CD4-positive, CD25-positive, alpha-beta regulatory T cell (primary cell): ENCODE data around the gene HOXC13. TPM values are rescaled to one million over a fixed set of nuclear protein-coding genes. Genes with fewer than 3 reads are reported as not detected.
A peak's percentile ranks its signal among the peaks of the same experiment; 100 is the strongest.

Experiments used
- ATAC-seq, 2 donors: fragments of 150-1000 bp; cut with Tn5 transposase; one replicate each; pipeline ENCODE4 v1.10.0; 2021; ENCODE audit warnings: low read depth in 2 of 2, moderate number of reproducible peaks in 2 of 2, moderate library complexity in 1 of 2
- DNase-seq, 3 donors: peaks; one replicate each; pipeline versions ENCODE4 v3.0.0 to v3.0.0-alpha.2; 2012 to 2022; ENCODE audit warnings: mixed read lengths in 1 of 3
- H3K27ac ChIP-seq: one replicate; pipeline ENCODE4 v1.7.0; 2013; ENCODE audit warnings: mild to moderate bottlenecking, low read length; ENCODE audit not compliant: insufficient read depth, poor library complexity, severe bottlenecking
- H3K27me3 ChIP-seq: one replicate; pipeline ENCODE4 v1.7.0; 2013; ENCODE audit warnings: low read length; ENCODE audit not compliant: control insufficient read depth, insufficient read depth
- H3K36me3 ChIP-seq: one replicate; pipeline ENCODE4 v1.7.0; 2013; ENCODE audit warnings: mild to moderate bottlenecking, low read length, moderate library complexity; ENCODE audit not compliant: control insufficient read depth, insufficient read depth
- H3K4me1 ChIP-seq: 2 replicates; pipeline ENCODE4 v1.7.0; 2013; ENCODE audit warnings: mild to moderate bottlenecking, low read length; ENCODE audit not compliant: insufficient read depth, control insufficient read depth, poor library complexity, severe bottlenecking
- H3K4me3 ChIP-seq: one replicate; pipeline ENCODE4 v1.7.0; 2013; ENCODE audit warnings: low read depth, mild to moderate bottlenecking, low read length, moderate library complexity
- H3K9me3 ChIP-seq, 2 experiments: 1 replicate in 1 of 2; 2 replicates in 1 of 2; pipeline ENCODE4 v1.7.0; 2013; ENCODE audit warnings: low read length in 2 of 2, mild to moderate bottlenecking in 1 of 2, moderate library complexity in 1 of 2; ENCODE audit not compliant: control insufficient read depth in 2 of 2
- H3K27ac Mint-ChIP-seq, 3 donors: one replicate each; pipeline ENCODE4 v1.8.0; 2020 to 2022; ENCODE audit warnings: mild to moderate bottlenecking in 3 of 3, mixed read lengths in 3 of 3, moderate library complexity in 2 of 3
- H3K27me3 Mint-ChIP-seq: one replicate; pipeline ENCODE4 v1.8.0; 2022; ENCODE audit warnings: mild to moderate bottlenecking, mixed read lengths
- H3K36me3 Mint-ChIP-seq: one replicate; pipeline ENCODE4 v1.8.0; 2020; ENCODE audit warnings: mixed read lengths
- H3K4me1 Mint-ChIP-seq, 4 donors: one replicate each; pipeline ENCODE4 v1.8.0; 2020 to 2022; ENCODE audit warnings: mixed read lengths in 4 of 4, mild to moderate bottlenecking in 1 of 4
- H3K4me3 Mint-ChIP-seq, 4 donors: one replicate each; pipeline ENCODE4 v1.8.0; 2020 to 2022; ENCODE audit warnings: mild to moderate bottlenecking in 4 of 4, mixed read lengths in 4 of 4, moderate library complexity in 3 of 4
- H3K9me3 Mint-ChIP-seq, 7 donors: one replicate each; pipeline ENCODE4 v1.8.0; 2020 to 2022; ENCODE audit warnings: mixed read lengths in 7 of 7, mild to moderate bottlenecking in 3 of 7, moderate library complexity in 2 of 7
- polyA plus RNA-seq, 4 donors: library from polyadenylated mRNA; unstranded; fragments of 300-500 nt; fragmentation: Illumina TruSeq; gene quantifications; one replicate each; pipeline ENCODE4 v1.2.3, GENCODE V29; 2021
- total RNA-seq: library from RNA; stranded (reverse); gene quantifications from one replicate; pipeline ENCODE4 v1.2.3, GENCODE V29; 2022

The HOXC13 gene
- total and polyA plus RNA-seq, 5 donors from 2014 or later = not detected

DNA sequence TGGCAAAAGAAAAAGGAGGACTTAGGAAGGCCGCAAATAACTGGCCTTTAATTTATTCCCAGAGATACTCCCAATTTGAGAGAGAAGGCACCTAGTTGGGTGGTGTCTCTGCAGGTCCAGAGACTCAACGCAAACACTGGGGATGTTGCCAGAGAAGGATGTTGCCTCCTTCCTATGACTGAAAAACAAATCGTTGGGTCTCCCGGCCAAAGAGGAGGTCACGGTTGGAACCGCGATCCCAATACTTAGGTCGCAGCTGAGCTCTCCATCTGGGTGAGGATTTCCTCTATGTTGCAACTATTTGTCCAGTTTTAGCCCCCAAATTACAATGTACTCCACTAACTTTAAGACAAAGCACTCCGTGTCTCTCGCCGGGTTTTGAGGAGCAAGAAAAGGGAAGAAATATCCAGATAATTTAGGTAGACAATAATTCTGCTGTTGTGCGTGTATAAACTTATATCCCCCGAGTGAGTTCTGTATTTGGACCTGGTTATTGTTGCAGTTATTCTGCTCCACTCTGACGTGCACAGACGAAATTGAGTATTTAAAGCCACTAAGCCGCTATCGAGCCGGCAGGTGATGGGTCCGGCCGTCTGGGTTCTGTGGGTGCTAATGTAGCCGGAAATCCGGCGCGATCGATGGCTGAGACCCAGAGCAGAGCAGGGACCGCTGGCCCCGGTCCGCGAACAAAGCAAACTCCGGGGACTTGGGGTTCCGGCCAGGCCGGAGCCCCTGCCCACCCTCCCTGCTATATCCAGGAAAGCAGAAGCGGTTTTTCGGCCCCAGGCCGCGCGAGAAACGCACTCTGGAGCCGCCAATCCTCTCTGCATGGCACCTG lies 21.8 kb downstream of the HOXC13 start:
- Mint-ChIP-seq H3K9me3 (peaks cover 0 to 9% (median 0%) of the 10 kb centered on the region in 7 donors), H3K4me1 (peaks cover 0 to 41% (median 23%) of the 10 kb centered on the region in 4 donors), H3K4me3 (peak overlapping the region in 2 of 4 donors; percentile 38 to 39), H3K27ac (no peak overlapping the region), H3K36me3 (peaks cover 4% of the 10 kb centered on the region), H3K27me3 (peaks cover 93% of the 10 kb centered on the region)
- no peaks in the 10 kb centered on the region for H3K9me3 ChIP-seq
- DNase-seq (no peak), ATAC-seq (no peak)
- H3K4me3 ChIP-seq = no peak overlapping the region
- H3K4me1 ChIP-seq = peaks cover 22% of the 10 kb centered on the region
- no peak overlapping the region for H3K27ac ChIP-seq
- H3K36me3 ChIP-seq = no peaks in the 10 kb centered on the region
- peaks cover 76% of the 10 kb centered on the region for H3K27me3 ChIP-seq

DNA sequence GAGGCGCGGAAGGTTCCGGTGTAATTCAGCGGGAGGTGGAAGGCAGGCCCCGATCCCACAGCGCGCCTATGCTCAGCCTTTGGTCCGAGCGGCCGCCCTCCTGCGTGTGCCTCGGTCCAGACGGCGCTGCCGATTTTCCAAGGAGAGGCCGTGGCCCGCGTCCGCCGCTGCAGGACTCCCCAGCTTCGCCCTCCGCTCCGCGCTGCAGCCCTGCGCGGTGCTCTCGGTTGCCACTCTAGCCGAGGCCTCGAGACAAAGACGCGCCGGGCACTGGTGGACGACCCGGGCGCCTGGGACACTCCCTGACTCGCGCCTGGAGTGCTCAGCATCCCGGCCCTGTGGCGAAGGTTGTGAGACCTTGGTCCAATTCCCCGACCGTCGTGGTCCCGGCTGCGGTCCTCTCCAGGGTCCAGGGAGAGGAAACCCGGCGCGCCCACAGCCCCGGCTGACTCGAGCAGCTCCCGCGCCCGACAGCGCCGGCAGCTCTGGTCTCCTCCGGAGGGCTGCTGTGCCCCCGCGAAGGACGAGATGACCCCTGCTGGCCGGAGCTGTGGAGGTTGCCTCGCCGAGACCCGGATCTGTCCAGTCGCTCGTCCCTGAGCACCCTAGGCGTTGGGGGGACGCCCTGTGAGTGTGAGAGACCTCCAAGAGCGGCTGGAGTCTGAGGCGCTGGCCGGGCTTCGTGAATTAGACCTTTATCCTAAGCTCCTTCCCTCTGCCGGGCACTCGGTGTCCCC lies 22.6 kb downstream of the HOXC13 start:
- Mint-ChIP-seq H3K4me3 (no peak overlapping the region), H3K27me3 (peaks cover 93% of the 10 kb centered on the region), H3K36me3 (peaks cover 4% of the 10 kb centered on the region), H3K27ac (peak overlapping the region in 1 of 3 donors; percentile 89), H3K4me1 (peaks cover 0 to 44% (median 25%) of the 10 kb centered on the region in 4 donors), H3K9me3 (peaks cover 0 to 8% (median 0%) of the 10 kb centered on the region in 7 donors)
- Histone ChIP-seq H3K36me3 (no peaks in the 10 kb centered on the region), H3K27ac (no peak overlapping the region), H3K27me3 (peaks cover 74% of the 10 kb centered on the region), H3K4me1 (peaks cover 27% of the 10 kb centered on the region), H3K9me3 (no peaks in the 10 kb centered on the region), H3K4me3 (no peak overlapping the region)
- ATAC-seq (no peak), DNase-seq (no peak)

DNA sequence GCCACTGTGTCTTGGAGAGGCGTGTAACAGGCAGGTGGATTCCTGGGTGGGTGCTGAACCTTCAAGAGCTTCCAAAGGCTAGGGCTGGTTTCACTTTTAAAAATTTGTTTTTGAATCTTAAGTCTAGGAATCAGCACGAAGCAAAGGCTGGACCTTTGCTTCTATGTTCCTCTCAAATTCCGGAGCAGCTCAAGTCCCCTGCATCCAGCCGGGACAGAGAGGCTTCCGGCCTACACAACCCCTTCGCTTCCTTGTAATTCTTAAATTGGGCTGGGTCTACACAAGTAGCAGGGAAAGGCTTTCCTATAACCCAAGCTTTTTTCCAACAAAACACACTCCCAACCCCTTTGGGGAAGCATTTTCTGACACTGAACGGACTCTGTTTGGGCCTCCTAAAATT lies 24.4 kb downstream of the HOXC13 start:
- peaks cover 93% of the 10 kb centered on the region for H3K27me3 Mint-ChIP-seq
- H3K27ac Mint-ChIP-seq = no peak overlapping the region
- Histone ChIP-seq H3K27me3 (peaks cover 75% of the 10 kb centered on the region), H3K27ac (no peak overlapping the region), H3K4me3 (no peak overlapping the region), H3K36me3 (no peaks in the 10 kb centered on the region), H3K9me3 (no peaks in the 10 kb centered on the region), H3K4me1 (peaks cover 25% of the 10 kb centered on the region)
- H3K36me3 Mint-ChIP-seq = peaks cover 3% of the 10 kb centered on the region
- H3K4me1 Mint-ChIP-seq = peaks cover 0 to 46% (median 28%) of the 10 kb centered on the region in 4 donors
- peaks cover 0 to 8% (median 1%) of the 10 kb centered on the region in 7 donors for H3K9me3 Mint-ChIP-seq
- DNase-seq (no peak), ATAC-seq (no peak)
- H3K4me3 Mint-ChIP-seq = no peak overlapping the region

DNA sequence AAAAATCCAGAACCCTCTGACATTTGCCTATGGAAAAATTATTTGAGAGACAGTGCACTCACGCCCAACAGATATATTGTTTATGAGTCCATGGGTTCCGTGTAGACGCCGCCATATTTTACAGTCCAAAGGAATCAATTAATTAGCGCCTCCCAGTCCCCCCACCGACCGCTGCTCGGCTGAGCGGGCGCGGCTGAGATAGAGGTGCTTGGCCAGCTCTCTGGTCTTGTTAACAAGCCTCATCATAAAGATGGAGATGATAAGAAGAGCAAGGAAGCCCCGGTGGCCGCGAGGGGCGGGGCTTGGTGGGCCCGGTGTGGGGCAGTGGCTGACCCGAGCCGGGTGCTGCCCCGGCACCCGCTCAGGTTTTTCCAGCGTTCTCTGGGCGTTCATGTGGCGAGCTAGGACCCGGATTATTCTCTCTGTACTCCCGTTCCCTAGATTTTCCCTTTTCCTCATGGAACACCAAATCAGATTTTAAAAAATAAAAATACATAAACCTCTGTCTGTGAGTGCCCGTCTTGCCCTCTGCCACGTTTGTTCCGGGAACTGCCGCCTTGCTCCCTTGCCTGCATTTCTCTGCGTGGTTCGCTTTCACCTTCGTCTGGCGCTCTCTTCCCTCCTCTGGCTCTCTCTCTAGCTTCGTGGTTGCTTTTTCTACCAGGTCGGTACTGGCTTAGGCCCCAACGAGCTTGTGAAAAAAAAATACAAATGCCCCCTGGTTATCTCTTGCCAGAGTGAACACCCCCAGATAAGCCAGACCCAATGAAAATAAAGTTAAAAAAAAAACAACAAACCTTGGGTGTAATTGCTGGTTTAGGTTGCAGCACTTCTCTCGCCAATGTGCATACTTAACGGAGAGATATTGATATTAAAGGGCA lies 25.0 kb downstream of the HOXC13 start:
- peaks cover 0 to 50% (median 27%) of the 10 kb centered on the region in 4 donors for H3K4me1 Mint-ChIP-seq
- Histone ChIP-seq H3K27ac (no peak overlapping the region), H3K9me3 (no peaks in the 10 kb centered on the region), H3K4me1 (peaks cover 25% of the 10 kb centered on the region), H3K4me3 (no peak overlapping the region), H3K36me3 (no peaks in the 10 kb centered on the region), H3K27me3 (peaks cover 73% of the 10 kb centered on the region)
- peaks cover 0 to 4% (median 1%) of the 10 kb centered on the region in 7 donors for H3K9me3 Mint-ChIP-seq
- ATAC-seq (no peak), DNase-seq (no peak)
- no peak overlapping the region for H3K27ac Mint-ChIP-seq
- H3K27me3 Mint-ChIP-seq = peaks cover 93% of the 10 kb centered on the region
- no peaks in the 10 kb centered on the region for H3K36me3 Mint-ChIP-seq
- H3K4me3 Mint-ChIP-seq = peak overlapping the region in 1 of 4 donors; percentile 28

DNA sequence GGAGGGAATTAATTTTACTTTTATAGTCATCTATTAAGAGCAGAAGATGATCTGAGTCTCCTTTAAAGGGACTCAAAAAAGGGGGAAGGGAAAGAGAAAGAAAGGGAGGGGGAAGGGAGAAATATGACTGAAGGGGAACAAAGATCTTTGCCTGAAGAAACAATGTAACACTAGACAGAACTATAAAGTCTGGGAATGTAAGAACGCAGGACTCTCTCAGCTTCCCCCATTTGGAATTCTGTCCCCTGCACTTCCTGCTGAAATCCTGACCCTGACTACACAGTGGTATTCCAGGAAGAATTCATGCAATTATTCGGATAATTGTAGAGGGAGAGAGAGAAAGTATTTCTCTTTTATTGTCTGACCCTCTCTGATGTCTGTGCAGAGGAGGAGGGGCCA lies 25.7 kb downstream of the HOXC13 start:
- Histone ChIP-seq H3K4me1 (peaks cover 25% of the 10 kb centered on the region), H3K9me3 (no peaks in the 10 kb centered on the region), H3K36me3 (no peaks in the 10 kb centered on the region), H3K4me3 (no peak overlapping the region), H3K27ac (no peak overlapping the region), H3K27me3 (peaks cover 74% of the 10 kb centered on the region)
- no peak for DNase-seq
- H3K36me3 Mint-ChIP-seq = no peaks in the 10 kb centered on the region
- H3K9me3 Mint-ChIP-seq = peaks cover 0 to 4% (median 1%) of the 10 kb centered on the region in 7 donors
- no peak overlapping the region for H3K27ac Mint-ChIP-seq
- peak overlapping the region in 2 of 4 donors; percentile 6 to 28 for H3K4me3 Mint-ChIP-seq
- peaks cover 0 to 50% (median 27%) of the 10 kb centered on the region in 4 donors for H3K4me1 Mint-ChIP-seq
- no peak for ATAC-seq
- H3K27me3 Mint-ChIP-seq = peaks cover 93% of the 10 kb centered on the region

DNA sequence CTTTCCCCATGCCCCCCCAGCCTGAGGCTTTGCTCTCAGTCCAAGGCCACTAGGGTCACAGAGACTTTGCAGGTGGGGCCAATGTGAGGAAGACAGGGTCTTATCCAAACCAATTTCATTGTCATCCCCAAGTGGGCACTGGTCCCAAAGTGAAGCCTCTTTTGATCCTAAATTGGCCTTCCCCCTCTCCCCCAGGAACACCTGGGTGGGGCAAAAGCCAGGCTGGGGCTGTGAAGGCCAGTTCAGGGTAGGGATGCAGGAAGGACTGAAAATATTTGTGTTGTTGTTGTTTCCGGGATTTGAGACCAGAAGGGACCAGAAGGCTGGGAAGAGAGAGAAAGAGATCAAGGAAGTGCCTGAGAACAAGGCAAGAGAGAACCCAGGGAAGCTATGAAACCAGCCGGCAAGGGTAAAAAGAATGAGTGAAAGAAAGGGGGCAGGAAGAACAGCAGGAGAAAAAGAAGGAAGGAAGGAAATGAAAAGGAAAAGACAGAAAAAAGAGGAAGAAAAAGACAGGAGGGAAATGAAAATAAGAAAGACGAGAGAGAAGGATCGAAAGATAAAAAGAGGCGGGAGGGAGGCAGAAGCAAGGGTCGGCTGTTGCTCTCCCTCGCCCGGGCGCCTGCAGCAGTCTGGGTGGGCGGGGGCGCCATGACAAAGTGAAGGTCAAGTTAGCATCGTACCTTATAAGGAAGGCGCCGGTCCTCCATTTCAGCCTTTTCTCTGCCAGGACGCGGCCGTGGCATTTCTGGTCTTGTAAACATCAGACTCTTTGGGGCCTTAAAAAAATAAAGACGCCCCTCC lies 26.9 kb downstream of the HOXC13 start:
- Histone ChIP-seq H3K4me3 (no peak overlapping the region), H3K36me3 (no peaks in the 10 kb centered on the region), H3K27ac (no peak overlapping the region), H3K9me3 (no peaks in the 10 kb centered on the region), H3K27me3 (peaks cover 74% of the 10 kb centered on the region), H3K4me1 (peaks cover 25% of the 10 kb centered on the region)
- DNase-seq = no peak
- Mint-ChIP-seq H3K36me3 (no peaks in the 10 kb centered on the region), H3K4me3 (peak overlapping the region in 3 of 4 donors; percentile 33 to 85 (median 81)), H3K27ac (no peak overlapping the region), H3K27me3 (peaks cover 93% of the 10 kb centered on the region), H3K9me3 (peaks cover 0 to 4% (median 1%) of the 10 kb centered on the region in 7 donors), H3K4me1 (peaks cover 0 to 47% (median 21%) of the 10 kb centered on the region in 4 donors)
- no peak for ATAC-seq

DNA sequence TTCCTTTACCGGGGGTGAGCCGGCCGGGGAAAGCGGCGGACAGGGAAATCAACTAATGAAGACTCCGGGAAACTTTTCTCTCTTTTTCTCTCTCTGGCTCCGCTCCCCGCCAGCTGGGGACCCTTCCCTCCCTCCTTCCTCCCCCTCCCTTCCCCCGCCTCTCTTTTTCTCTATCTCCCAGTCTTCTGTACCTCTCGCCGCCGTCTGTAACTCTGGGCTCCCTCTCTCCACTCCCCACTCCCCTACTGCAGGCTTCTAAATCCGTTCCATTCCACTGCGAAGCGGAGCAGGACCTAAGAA lies 27.4 kb downstream of the HOXC13 start:
- no peaks in the 10 kb centered on the region for H3K36me3 Mint-ChIP-seq
- no peak for DNase-seq
- no peak overlapping the region for H3K27ac Mint-ChIP-seq
- peaks cover 80% of the 10 kb centered on the region for H3K27me3 ChIP-seq
- H3K4me3 Mint-ChIP-seq = peak overlapping the region in 2 of 4 donors; percentile 33 to 81
- H3K9me3 Mint-ChIP-seq = peaks cover 0 to 4% (median 1%) of the 10 kb centered on the region in 7 donors
- H3K36me3 ChIP-seq = no peaks in the 10 kb centered on the region
- no peaks in the 10 kb centered on the region for H3K9me3 ChIP-seq
- H3K4me3 ChIP-seq = no peak overlapping the region
- no peak for ATAC-seq
- H3K4me1 ChIP-seq = peaks cover 24% of the 10 kb centered on the region
- H3K4me1 Mint-ChIP-seq = peaks cover 0 to 47% (median 20%) of the 10 kb centered on the region in 4 donors
- peaks cover 95% of the 10 kb centered on the region for H3K27me3 Mint-ChIP-seq
- no peak overlapping the region for H3K27ac ChIP-seq
